Adrenal gland (tissue), 12 donors: ENCODE measurements around the gene RC3H1. TPM values are rescaled to one million over a fixed set of nuclear protein-coding genes. Genes with fewer than 3 reads are reported as not detected.
"Not testable (repeated sequence)": the region's sequence is repeated elsewhere in the genome, so short reads cannot be mapped to it uniquely, and the experiment has no call there.

Experiments
- DNase-seq, 7 donors: peaks; one replicate each; pipeline ENCODE4 v3.0.0-alpha.2; 2019 to 2020
- H3K27ac ChIP-seq, 5 donors: fragments of 200-600 bp; sonication (generic) in 4 of 5; 1 replicate in 3 of 5; 2 replicates in 2 of 5; pipeline versions ENCODE4 v1.5.1 to v1.8.0; 2016 to 2020; ENCODE audit warnings: mild to moderate bottlenecking in 1 of 5
- H3K27me3 ChIP-seq: fragments of 200-600 bp; 2 replicates; pipeline ENCODE4 v1.8.0; 2021
- H3K36me3 ChIP-seq, 2 donors: fragments of 200-600 bp; replicated peaks in 1 of 2; 1 replicate in 1 of 2; 2 replicates in 1 of 2; pipeline versions ENCODE4 v1.5.1 to v1.8.0; 2018 to 2022
- H3K4me1 ChIP-seq, 2 donors: fragments of 200-600 bp; replicated peaks in 1 of 2; 1 replicate in 1 of 2; 2 replicates in 1 of 2; pipeline versions ENCODE4 v1.5.1 to v1.8.0; 2018 to 2021
- H3K4me3 ChIP-seq, 4 donors: fragments of 200-600 bp; sonication (generic) in 3 of 4; one replicate each; pipeline ENCODE4 v1.5.1; 2016 to 2018
- H3K9me3 ChIP-seq, 3 donors: fragments of 200-600 bp; sonication (generic) in 1 of 3; replicated peaks in 1 of 3; 1 replicate in 2 of 3; 2 replicates in 1 of 3; pipeline versions ENCODE4 v1.5.1 to v1.8.0; 2016 to 2021
- POLR2A ChIP-seq, 2 donors: fragments of 450-650 bp; IDR thresholded peaks; one replicate each; pipeline ENCODE4 v1.6.1; 2017; ENCODE audit warnings: antibody characterized with exemption in 2 of 2, mild to moderate bottlenecking in 2 of 2, moderate library complexity in 1 of 2
- WGBS, 4 donors: extraction: QIAGEN DNeasy Blood & Tissue Kit in 2 of 4; methylation state at CpG; one replicate each; pipeline versions ENCODE4 v1.1.5 to v1.1.7; 2013 to 2017; 5-methylcytosine and 5-hydroxymethylcytosine counted together
- intact Hi-C, 2 donors: fragments of 100-400 bp; cut with DNase I; formaldehyde crosslinking; loops; one replicate each; pipeline versions ENCODE4 v1.14.1 to v1.15.0; 2022 to 2023
- polyA plus RNA-seq, 3 donors: library from polyadenylated mRNA; stranded (reverse); fragments of 200-250 nt in 2 of 3; fragments of 350-450 nt in 1 of 3; fragmentation: Illumina TruSeq in 1 of 3; extraction: RNeasy Lipid Tissue Mini Kit (QIAGEN cat#74804) in 1 of 3; gene quantifications; one replicate each; pipeline ENCODE4 v1.2.3, GENCODE V29; 2013 to 2014
- total RNA-seq, 9 donors: library from RNA; depleted of rRNA in 4 of 9; stranded (reverse); fragments of >200 nt in 4 of 9; fragments of 120-200 nt in 1 of 9; fragmentation: NEBNext Ultra II Directional in 1 of 9; extraction: Animal tissue kit (Norgen Biotek cat#: 25700) in 1 of 9; gene quantifications; one replicate each; pipeline versions ENCODE4 v1.1.0 to v1.2.4, GENCODE V29; 2013 to 2023
- TF ChIP-seq, protein P1 (sequence below), 6 experiments: fragments of 450-650 bp in 4 of 6; fragments of 200-600 bp in 2 of 6; sonication (generic) in 1 of 6; IDR thresholded peaks; 1 replicate in 5 of 6; 2 replicates in 1 of 6; pipeline versions ENCODE4 v1.5.1 to v1.8.0; 2016 to 2021; ENCODE audit warnings: antibody characterized with exemption in 6 of 6, mild to moderate bottlenecking in 2 of 6, moderate library complexity in 1 of 6
- donor health status: healthy with polysubstance abuse.
- donor health status: Bipolar disorder and iron deficiency.
- donor health status: DM: yes; HTN: yes; CAD: no.
- donor health status: DM: no; HTN: no; CAD: no.
- donor health status: DM: no; HTN: no; CAD: no.
- donor health status: DM: yes; HTN: yes; CAD: no.

Gene RC3H1
- total and polyA plus RNA-seq, 12 donors, result 3.6 to 36.2 (median 23.9) TPM

DNA sequence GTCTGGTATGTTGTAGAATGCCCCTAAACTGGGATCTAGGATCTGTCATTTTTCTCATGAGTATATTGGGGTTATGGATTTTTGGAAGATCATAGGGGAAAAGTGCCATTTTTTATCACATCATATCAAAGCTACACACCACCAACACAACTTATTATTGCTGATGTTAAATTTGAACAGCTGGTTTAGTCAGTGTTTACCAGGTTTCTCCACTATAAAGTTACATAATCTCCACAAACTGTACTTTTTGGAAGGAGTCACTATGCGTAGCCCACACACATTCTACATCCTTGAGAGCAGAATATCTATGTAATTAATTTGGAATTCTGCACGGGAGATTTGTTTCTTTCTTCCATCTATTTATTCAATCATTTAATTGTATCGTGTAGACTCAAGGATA, 35.2 kb downstream of the RC3H1 start:
- 95 to 98% (median 97%) methylated on average over 3 of the region's 3 CpGs for WGBS, 4 donors
- DNase-seq, result no peak
- H3K27me3 ChIP-seq, result no peaks in the 10 kb centered on the region

GRCh38 chr1:173970252-173970651, 51.9 kb downstream of the RC3H1 start:
- no peak for DNase-seq
- no peaks in the 10 kb centered on the region for H3K9me3 ChIP-seq
- WGBS, 4 donors, result 86 to 96% (median 89%) methylated on average over 3 of the region's 3 CpGs
- H3K36me3 ChIP-seq, result peaks cover 0 to 88% of the 10 kb centered on the region in 2 donors
- intact Hi-C loops, result loop anchor here in 1 of 2 donors (10.0 kb wide), 1 partner anchor 105 kb away; no protein-coding TSS in a partner anchor
- H3K4me1 ChIP-seq, result no peaks in the 10 kb centered on the region
- H3K27ac ChIP-seq, result no peak overlapping the region
- no peak for TF ChIP-seq POLR2A (IDR thresholded peaks at IDR 0.05)
- TF ChIP-seq, protein P1, sequence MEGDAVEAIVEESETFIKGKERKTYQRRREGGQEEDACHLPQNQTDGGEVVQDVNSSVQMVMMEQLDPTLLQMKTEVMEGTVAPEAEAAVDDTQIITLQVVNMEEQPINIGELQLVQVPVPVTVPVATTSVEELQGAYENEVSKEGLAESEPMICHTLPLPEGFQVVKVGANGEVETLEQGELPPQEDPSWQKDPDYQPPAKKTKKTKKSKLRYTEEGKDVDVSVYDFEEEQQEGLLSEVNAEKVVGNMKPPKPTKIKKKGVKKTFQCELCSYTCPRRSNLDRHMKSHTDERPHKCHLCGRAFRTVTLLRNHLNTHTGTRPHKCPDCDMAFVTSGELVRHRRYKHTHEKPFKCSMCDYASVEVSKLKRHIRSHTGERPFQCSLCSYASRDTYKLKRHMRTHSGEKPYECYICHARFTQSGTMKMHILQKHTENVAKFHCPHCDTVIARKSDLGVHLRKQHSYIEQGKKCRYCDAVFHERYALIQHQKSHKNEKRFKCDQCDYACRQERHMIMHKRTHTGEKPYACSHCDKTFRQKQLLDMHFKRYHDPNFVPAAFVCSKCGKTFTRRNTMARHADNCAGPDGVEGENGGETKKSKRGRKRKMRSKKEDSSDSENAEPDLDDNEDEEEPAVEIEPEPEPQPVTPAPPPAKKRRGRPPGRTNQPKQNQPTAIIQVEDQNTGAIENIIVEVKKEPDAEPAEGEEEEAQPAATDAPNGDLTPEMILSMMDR (IDR thresholded peaks at IDR 0.05), result no peak
- H3K27me3 ChIP-seq, result no peaks in the 10 kb centered on the region
- no peak overlapping the region for H3K4me3 ChIP-seq

More for the DNA sequence above, 35.2 kb downstream of the RC3H1 start:
- Histone ChIP-seq H3K27ac (no peak overlapping the region), H3K9me3 (no peaks in the 10 kb centered on the region), H3K36me3 (peaks cover 0 to 48% of the 10 kb centered on the region in 2 donors), H3K4me3 (no peak overlapping the region), H3K4me1 (no peaks in the 10 kb centered on the region)
- intact Hi-C loops, result no loop called here
- TF ChIP-seq, protein P1 (IDR thresholded peaks at IDR 0.05), result no peak
- no peak for TF ChIP-seq POLR2A (IDR thresholded peaks at IDR 0.05)

DNA sequence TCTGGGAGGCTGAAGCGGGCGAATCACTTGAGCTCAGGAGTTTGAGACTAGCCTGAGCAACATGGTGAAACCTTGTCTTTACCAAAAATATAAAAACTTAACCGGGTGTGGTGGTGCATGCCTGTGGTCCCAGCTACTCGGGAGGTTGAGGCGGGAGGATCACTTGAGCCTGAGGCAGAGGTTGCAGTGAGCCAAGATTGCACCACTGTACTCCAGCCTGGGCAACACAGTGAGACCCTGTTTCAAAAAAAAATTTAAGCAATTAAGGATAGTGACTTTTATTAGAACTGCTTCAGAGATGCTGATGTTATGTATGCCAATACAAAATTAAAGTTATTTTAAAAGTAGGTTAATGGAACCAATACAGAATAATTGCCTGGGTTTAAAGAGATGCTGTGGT, 56.3 kb downstream of the RC3H1 start:
- H3K27ac ChIP-seq, H3K4me3 ChIP-seq, H3K4me1 ChIP-seq, intact Hi-C loops, DNase-seq, H3K9me3 ChIP-seq, H3K27me3 ChIP-seq: not testable (repeated sequence)
- 91 to 97% (median 95%) methylated on average over 5 of the region's 5 CpGs for WGBS, 4 donors
- peaks cover 0 to 90% of the 10 kb centered on the region in 2 donors for H3K36me3 ChIP-seq

DNA sequence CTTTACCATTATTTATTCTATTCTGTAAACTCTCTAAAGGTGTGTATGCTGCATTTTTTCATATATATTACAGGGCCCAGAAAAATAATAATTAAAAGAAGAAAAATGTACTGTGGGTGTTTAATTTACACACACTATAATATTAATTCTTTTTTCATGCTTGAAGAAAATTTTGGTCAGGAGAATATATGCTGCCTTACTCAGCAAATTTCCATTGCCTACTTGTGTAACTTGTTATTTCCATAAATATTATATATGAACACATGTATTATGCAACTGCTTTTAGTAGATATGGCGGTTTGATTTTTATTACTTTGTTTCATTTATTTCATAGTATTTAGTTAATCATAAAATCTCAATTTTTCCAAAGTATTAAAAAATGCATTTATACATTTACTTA, 58.7 kb downstream of the RC3H1 start:
- no peak for DNase-seq
- Histone ChIP-seq H3K4me3 (no peak overlapping the region), H3K9me3 (no peaks in the 10 kb centered on the region), H3K36me3 (peaks cover 0 to 90% of the 10 kb centered on the region in 2 donors), H3K27me3 (no peaks in the 10 kb centered on the region), H3K27ac (no peak overlapping the region), H3K4me1 (no peaks in the 10 kb centered on the region)
- intact Hi-C loops, result no loop called here
- 95 to 98% (median 97%) methylated on average over 1 of the region's 1 CpG for WGBS, 4 donors
- no peak for TF ChIP-seq POLR2A (IDR thresholded peaks at IDR 0.05)
- TF ChIP-seq, protein P1 (IDR thresholded peaks at IDR 0.05), result no peak

GRCh38 chr1:173960625-173961024, 61.5 kb downstream of the RC3H1 start:
- Histone ChIP-seq H3K36me3 (peaks cover 0 to 80% of the 10 kb centered on the region in 2 donors), H3K9me3 (no peaks in the 10 kb centered on the region)
- intact Hi-C loops, result no loop called here

More at GRCh38 chr1:173960625-173961024, 61.5 kb downstream of the RC3H1 start:
- WGBS, 4 donors, result 51 to 70% (median 67%) methylated on average over 5 of the region's 5 CpGs
- H3K4me3 ChIP-seq, result no peak overlapping the region
- TF ChIP-seq, protein P1 (IDR thresholded peaks at IDR 0.05), result no peak
- no peak for TF ChIP-seq POLR2A (IDR thresholded peaks at IDR 0.05)
- no peaks in the 10 kb centered on the region for H3K4me1 ChIP-seq
- no peaks in the 10 kb centered on the region for H3K27me3 ChIP-seq
- DNase-seq, result no peak
- H3K27ac ChIP-seq, result no peak overlapping the region
